HT1080 (cell line): ENCODE results near the gene FALEC. TPM values are rescaled to one million over a fixed set of nuclear protein-coding genes. Genes with fewer than 3 reads are reported as not detected.
A peak's percentile ranks its signal among the peaks of the same experiment; 100 is the strongest.

ENCODE experiments used
- DNase-seq: peaks from one replicate; pipeline ENCODE4 v3.0.0-alpha.2; 2015; ENCODE audit warnings: low read depth
- total RNA-seq: library from RNA; depleted of rRNA; stranded (reverse); fragments of >200 nt; shearing (Covaris generic); gene quantifications from 2 replicates; pipeline ENCODE4 v1.2.3, GENCODE V29; 2014

Gene FALEC
- total RNA-seq, 1 experiment from 2014 or later, result not detected

DNA sequence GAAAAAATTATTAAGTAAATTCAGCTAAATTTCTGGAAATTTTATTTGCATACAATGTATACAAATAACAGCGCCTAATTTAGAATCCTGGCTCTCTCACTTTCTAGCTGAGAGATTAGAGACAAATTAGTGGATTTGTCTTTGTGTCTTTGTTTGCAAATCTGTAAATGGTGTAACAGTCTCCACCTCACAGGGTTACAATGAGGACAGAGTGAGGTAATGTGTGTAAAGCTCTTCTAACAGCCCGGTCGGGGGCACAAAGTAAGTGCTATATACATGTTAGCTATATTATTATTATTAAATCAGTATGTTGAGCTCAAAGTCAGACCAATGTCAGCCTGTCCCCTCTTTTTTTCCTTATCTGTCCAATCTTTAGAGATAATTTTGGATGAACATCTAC, 28.7 kb downstream of the FALEC start:
- no peak for DNase-seq

DNA sequence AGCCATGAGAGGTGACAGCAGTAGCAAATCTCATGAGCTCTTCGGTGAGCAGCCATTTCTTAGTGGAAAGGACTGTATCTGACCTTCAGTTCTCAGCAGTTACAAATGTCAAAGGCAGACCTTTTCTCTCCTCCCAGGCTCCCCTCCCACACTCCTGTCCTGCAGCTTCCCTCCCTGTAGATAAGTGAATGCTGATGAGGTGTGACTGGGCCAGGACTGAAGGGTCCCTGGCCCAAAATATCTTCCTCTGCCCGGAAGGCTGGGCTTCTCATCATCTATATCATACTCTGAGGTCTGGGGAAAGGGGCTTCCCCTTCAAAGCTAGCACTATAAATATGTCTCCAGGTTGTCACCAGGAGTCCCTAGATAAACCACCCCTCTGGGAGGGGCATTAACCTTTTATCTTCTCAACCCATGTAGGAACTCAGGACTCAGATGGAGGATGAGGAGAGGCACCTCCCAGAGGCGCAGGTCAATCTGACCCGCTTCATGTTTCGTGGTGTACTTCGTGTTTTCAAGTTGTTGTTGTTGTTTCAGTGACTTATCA, 30.0 kb downstream of the FALEC start:
- DNase-seq, result no peak

DNA sequence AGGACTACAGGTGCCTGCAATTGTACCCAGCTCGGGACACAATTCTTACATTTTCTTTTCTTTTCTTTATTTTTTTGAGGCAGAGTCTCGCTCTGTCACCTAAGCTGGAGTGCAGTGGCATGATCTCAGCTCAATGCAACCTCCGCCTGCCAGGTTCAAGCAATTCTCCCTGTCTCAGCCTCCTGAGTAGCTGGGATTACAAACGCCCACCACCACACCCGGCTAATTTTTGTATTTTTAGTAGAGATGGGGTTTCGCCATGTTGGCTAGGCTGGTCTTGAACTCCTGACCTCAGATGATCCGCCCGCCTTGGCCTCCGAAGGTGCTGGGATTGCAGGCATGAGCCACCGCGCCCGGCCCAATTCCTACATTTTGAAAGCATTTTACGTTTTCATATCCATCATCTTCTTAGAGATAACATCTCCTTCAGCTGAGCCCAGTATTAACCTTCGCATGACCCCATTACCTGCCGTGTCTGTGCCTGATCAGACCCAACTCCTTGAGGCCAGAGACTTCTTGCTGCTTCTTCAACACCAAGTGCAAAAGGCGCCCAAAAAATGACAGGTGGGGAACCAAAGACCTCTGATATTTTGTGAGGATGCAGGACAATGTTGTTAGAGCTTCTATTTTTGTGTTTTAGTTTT, 30.9 kb downstream of the FALEC start:
- no peak for DNase-seq

DNA sequence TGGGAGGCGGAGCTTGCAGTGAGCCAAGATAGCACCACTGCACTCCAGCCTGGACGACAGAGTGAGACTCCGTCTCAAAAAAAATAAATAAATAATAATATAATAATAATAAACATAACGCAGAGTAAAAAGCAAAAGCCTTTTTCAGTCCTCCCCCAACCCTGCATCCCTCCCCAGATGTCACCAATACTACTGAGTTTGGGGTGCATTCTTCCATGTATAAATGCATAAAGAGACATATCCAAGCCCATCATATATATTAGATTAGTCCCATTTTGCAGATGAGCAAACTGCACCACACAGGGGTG, 32.7 kb downstream of the FALEC start:
- no peak for DNase-seq

DNA sequence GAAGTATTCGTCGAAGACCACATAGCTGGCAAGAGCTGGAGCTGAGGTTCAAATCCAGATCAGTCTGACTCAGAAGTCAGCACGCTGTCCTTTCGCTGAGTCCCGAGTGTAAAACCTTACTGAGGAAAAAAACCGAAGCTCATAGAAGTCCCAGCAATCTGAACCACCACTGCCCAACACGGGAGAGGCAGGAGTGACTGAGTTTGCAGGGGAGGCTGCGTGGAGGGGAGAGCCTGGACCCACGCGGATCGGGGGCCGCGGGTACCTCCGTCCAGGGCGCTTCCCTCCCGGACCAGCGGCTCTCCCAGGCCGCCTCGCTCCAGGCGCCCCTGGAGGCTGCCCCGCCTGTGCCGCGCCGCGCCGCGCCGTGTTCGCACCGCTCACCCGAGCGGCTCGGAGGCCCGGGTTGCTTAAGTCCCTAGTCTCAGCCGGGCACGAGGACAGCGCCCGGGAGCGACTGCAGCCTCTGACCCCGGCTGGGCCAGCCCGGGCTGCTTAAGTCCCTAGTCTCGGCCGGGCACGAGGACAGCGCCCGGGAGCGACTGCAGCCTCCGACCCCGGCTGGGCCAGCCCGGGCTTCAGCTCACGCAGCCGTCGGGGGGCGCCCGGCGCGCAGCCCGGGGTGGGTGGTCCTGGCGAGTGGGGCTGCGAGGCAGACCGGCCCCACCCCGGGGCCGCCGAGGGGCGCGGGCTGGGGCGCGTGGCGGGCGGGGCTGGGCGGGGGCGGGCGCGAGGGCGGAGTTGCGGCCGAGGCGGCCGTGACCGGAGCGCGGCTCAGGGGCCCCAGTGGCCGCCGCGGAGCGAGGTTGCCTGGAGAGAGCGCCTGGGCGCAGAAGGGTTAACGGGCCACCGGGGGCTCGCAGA, 33.3 kb downstream of the FALEC start, which contains the start of gene ADAMTSL4:
Gene ADAMTSL4 (plus strand): TSS at position 777 of the 864 bp plus-strand sequence. CDS start 2,881 bp downstream, outside the sequence.
- DNase-seq, result peak; percentile 52

DNA sequence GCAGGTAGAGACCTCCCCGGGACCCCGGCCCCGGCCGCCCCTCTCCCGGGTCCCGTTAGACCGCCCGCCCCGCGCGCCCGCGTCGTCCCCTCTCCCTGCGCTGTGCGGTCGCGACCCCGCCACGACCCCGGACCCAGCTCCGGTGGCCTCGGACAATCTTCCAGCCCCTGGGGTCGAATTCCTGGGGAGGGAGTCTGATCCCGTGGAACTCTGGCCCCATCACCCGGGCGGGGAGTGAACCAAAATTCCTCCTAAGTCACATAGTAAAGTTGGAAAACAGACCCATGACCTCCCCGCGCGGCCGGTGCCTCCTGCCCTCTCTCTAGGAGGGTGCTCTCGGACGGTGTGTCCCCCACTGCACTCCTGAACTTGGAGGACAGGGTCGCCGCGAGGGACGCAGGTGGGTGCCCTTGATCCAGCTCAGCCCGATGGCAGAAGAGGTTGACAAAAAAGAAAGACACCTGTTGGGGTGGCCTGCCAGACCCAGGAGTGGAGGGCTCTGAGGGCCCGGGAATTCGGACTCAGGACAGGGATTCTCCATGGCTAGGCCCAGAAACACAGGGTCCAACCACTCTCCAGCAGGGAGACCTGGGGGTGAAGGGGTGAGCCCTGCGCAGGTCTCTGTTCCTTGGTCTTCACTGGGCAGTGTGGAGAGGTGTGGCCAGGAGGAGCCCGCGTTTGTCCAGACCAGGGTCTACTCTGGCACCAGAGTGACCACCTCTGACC, 34.1 kb downstream of the FALEC start:
- no peak for DNase-seq

DNA sequence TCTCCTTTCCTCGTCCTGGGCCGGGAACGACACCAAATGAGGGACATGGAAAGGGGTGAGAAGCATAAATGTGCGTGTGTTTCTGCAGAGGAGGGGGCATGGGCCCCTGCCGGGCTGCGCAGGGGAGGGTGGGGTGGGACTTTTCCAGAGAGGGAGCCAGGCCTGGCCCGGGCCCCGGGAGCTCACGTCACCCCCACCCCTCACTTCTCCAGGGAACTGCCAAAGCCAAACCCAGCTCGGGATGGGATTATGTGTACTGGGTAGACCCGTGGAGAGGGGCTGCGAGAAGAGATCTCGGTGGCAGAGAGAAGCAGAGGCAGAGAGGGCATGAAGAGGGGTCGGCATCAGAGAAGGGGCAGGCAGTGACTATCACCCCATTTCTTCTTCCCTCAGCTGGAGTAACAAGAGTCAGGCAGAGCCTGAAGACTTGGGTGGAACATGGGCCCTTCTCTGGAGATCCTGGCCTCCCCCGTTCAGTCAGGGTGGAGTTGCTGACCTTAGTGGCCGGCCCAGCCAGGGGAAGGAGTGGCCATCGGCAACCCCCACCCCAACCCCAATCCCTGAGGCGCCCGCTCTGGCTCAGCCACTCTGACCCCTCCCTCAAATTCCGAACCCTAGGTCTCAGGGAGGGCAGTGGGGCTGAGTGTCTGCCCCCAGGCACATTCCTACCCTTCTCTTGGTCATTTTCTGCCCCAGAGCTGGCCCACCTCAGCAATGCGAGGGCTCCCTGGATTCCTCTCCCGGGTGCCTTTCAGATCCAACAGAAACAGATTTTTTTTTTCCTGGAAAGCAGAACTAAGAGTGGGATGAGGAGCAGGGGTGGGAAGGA, 34.9 kb downstream of the FALEC start:
- DNase-seq, result no peak

DNA sequence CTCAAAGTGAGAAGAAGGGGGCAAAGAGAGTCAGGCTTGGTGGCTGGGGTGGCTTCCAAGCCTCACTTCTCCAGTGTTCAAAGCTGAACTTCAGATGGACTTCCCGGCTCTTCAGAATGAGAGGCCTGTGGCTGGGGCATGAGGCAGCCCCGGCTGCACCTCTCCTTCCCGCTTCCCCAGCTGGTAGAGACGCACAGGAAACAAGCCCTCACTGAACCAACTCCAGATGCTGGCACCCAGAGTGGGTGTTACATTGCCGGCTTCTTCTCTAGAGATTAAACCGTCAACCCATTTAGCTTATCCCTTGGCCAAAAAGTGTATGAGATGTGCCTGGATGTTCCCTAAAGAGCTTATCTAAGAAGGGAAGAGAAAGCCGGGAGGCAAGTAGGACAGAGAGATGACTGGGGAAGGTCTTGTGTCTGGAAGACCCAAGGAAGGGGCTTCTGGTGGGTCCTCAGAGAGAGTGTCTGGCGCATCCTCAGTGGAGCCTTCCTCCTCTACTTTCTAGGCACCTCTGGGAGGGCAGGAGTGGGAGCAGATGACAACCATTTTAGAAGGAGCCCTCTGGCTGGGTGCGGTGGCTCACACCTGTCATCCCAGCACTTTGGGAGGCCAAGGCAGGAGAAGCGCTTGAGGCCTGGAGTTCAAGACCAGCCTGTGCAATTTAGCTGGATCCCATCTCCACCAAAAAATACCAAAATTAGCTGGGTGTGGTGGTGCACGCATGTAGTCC, 35.7 kb downstream of the FALEC start:
- no peak for DNase-seq

DNA sequence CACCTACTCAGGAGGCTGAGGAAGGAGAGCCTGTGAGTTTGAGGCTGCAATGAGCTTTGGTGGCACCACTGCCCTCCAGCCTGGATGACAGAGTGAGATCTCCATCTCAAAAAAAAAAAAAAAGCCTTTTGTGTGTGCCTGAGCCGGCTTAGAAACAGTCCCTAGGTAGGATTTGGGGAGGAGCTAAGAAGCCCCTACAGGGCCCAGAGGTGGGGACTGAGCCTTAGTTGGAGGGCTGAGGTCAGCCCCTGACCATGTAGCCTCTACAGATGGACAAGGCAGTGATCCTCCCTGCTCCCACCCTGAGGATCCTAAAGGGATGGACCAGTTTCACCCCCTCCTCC, 36.2 kb downstream of the FALEC start:
- DNase-seq, result no peak

DNA sequence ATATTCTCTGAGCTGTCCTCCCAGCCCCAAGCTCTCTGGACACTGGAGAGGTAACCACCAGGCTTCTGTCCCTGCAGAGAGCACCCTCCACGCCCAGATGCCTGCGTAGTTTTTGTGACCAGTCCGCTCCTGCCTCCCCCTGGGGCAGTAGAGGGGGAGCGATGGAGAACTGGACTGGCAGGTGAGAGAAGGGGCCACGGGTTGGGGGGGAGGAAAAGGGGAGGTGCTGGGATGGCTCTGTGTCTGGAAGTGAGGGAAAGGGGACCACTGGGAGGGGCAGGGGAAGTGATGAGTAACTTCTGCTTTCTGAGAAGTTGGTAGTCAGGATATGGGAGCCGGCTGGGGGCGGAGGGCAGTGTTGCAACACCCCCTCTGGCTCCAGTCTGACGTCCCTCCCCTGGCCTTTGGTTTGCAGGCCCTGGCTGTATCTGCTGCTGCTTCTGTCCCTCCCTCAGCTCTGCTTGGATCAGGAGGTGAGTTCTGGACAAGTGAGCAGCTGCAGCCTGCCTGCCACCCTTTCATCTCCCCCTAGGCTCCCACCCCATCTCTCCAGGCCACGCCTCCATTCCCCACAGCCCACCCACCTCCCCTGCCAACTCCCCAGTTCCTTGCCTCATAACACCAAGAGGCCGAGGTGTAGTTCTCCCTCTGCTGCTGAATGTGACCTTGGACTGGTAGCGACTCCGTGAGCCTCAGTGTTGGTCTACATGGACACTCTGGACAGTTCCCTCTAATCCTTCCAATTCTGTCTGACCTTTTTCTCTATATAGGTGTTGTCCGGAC, 36.8 kb downstream of the FALEC start:
- peak; percentile 94 for DNase-seq

DNA sequence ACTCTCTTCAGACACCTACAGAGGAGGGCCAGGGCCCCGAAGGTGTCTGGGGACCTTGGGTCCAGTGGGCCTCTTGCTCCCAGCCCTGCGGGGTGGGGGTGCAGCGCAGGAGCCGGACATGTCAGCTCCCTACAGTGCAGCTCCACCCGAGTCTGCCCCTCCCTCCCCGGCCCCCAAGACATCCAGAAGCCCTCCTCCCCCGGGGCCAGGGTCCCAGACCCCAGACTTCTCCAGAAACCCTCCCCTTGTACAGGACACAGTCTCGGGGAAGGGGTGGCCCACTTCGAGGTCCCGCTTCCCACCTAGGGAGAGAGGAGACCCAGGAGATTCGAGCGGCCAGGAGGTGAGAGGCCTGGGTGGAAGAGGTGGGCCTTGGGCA, 37.3 kb downstream of the FALEC start:
- DNase-seq, result no peak

DNA sequence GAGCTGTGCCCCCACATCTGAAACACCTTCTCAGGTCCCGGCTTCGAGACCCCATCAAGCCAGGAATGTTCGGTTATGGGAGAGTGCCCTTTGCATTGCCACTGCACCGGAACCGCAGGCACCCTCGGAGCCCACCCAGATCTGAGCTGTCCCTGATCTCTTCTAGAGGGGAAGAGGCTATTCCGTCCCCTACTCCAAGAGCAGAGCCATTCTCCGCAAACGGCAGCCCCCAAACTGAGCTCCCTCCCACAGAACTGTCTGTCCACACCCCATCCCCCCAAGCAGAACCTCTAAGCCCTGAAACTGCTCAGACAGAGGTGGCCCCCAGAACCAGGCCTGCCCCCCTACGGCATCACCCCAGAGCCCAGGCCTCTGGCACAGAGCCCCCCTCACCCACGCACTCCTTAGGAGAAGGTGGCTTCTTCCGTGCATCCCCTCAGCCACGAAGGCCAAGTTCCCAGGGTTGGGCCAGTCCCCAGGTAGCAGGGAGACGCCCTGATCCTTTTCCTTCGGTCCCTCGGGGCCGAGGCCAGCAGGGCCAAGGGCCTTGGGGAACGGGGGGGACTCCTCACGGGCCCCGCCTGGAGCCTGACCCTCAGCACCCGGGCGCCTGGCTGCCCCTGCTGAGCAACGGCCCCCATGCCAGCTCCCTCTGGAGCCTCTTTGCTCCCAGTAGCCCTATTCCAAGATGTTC, 38.0 kb downstream of the FALEC start:
- DNase-seq, result no peak

DNA sequence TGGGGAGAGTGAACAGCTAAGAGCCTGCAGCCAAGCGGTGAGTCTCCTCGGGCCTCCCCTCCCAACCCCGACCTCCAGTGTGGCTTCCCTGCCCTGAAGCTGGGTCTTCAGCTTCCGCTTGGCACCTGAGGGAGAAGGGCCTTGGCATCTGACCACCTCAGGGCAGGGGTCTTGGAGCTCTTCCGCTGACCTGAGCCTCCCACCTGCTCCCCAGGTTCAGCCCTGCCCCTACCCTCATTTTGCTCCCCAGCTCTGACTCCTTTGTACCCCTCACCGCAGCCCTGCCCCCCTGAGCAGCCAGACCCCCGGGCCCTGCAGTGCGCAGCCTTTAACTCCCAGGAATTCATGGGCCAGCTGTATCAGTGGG, 38.5 kb downstream of the FALEC start:
- no peak for DNase-seq

DNA sequence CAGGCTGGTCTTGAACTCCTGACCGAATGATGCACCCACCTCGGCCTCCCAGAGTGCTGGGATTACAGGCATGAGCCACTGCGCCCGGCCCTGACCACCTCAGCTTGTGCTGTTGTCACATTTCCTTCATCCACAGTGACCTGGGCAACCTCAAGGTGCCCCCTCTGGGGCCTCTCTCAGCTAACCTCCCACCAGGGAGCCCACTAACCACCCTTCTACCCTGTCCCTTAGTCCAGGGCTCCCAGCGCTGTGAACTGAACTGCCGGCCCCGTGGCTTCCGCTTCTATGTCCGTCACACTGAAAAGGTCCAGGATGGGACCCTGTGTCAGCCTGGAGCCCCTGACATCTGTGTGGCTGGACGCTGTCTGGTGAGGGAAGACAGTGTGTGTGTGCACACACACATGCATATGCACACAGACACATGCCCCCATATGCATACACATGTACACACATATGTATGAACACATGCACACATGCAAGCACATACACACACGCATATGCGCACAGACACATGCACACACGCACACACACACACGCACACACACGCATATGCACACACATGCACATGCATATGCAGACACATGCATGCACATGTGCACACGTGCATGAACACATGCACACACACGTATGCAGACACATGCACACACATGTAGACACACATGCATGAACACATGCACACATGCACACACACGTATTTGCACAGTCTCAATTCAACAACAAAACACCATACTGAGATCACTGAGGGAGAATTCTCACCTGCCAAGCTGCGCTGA, 39.8 kb downstream of the FALEC start:
- no peak for DNase-seq

DNA sequence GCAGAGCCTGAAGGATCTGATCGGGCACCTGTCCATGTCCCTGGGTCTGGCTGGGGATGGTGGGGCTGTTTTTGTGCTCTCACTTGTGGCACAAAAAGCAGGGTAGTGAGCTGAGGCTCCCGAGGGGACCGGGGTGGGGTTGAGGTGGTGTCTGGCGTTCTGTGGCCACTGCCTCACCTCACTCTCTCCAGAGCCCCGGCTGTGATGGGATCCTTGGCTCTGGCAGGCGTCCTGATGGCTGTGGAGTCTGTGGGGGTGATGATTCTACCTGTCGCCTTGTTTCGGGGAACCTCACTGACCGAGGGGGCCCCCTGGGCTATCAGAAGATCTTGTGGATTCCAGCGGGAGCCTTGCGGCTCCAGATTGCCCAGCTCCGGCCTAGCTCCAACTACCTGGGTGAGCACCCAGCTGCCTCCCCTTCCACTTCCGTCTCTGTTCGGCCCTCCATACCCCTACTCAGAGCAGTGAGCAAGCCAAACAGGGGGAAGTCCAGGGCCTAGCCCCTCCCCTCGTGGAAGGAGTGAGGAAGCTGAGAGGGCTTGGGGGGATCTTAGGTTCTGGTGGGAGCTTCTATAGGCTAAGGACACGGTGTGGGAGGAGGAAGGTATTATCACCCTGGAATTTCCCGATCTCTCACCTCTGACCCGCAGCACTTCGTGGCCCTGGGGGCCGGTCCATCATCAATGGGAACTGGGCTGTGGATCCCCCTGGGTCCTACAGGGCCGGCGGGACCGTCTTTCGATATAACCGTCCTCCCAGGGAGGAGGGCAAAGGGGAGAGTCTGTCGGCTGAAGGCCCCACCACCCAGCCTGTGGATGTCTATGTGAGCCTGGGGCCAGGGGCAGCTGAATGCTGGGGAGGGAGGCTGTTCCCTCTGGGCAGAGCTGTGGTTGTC, 40.7 kb downstream of the FALEC start:
- DNase-seq, result no peak

DNA sequence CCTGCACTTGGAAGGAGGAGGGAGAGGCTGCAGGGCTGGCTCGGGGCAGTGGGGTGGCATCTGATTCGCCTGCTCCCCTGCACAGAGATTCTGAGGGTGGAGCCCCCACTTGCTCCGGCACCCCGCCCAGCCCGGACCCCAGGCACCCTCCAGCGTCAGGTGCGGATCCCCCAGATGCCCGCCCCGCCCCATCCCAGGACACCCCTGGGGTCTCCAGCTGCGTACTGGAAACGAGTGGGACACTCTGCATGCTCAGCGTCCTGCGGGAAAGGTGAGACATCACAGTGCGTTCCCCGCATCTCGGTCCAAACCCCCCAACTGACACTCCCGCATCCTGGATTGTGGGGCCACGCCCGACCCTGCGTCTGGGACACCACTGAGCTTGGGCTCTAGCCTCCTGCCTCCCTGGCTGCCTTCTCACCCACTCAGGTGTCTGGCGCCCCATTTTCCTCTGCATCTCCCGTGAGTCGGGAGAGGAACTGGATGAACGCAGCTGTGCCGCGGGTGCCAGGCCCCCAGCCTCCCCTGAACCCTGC, 41.6 kb downstream of the FALEC start:
- no peak for DNase-seq

DNA sequence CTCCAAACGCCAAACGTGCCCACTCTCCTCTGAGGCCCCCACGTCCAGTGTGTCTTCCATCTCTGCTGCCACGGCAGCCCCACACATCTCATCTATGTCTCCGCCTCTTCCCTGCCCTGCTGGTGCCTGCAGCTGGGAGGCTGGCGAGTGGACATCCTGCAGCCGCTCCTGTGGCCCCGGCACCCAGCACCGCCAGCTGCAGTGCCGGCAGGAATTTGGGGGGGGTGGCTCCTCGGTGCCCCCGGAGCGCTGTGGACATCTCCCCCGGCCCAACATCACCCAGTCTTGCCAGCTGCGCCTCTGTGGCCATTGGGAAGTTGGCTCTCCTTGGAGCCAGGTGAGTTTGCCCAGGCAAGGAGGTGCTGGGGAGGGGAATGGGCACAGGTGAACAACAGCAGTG, 42.3 kb downstream of the FALEC start:
- DNase-seq, result no peak
